Endothelial cell of umbilical vein (primary cell): ENCODE measurements around the gene SLC2A8.

ENCODE experiments used
- EZH2 ChIP-seq: IDR thresholded peaks from 2 replicates; pipeline ENCODE4 v1.6.1; 2012; ENCODE audit warnings: borderline replicate concordance, low read depth, mild to moderate bottlenecking, moderate library complexity, low read length, inconsistent platforms; ENCODE audit not compliant: severe bottlenecking
- POLR2A ChIP-seq: IDR thresholded peaks from 2 replicates; pipeline ENCODE4 v1.6.1; 2012; ENCODE audit warnings: low read depth, mild to moderate bottlenecking, control low read depth, low read length
- POLR2AphosphoS5 ChIP-seq: IDR thresholded peaks from 2 replicates; pipeline ENCODE4 v1.6.1; 2012; ENCODE audit warnings: low read depth, mild to moderate bottlenecking, control low read depth, low read length, moderate library complexity; ENCODE audit not compliant: insufficient read depth
- TF ChIP-seq, protein P1 (sequence below), 2 donors: IDR thresholded peaks; 1 replicate in 1 of 2; 2 replicates in 1 of 2; pipeline ENCODE4 v1.5.1; 2011; ENCODE audit warnings: low read length in 2 of 2, mild to moderate bottlenecking in 2 of 2, moderate library complexity in 2 of 2, control low read depth in 1 of 2, inconsistent platforms in 1 of 2, low read depth in 1 of 2; ENCODE audit not compliant: insufficient read depth in 1 of 2; ENCODE audit errors: extremely low read depth in 1 of 2

DNA sequence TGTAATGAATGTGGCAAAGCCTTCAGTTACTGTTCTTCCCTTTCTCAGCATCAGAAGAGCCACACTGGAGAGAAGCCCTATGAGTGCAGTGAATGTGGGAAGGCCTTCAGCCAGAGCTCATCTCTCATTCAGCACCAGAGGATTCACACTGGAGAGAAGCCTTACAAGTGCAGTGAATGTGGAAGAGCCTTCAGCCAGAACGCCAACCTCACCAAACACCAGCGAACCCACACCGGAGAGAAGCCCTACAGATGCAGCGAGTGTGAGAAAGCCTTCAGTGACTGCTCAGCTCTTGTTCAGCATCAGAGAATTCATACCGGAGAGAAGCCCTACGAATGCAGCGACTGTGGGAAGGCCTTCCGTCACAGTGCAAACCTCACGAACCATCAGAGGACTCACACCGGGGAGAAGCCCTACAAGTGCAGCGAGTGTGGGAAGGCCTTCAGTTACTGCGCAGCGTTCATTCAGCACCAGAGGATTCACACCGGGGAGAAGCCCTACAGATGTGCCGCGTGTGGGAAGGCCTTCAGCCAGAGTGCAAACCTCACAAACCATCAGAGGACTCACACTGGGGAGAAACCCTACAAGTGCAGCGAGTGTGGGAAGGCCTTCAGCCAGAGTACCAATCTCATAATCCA lies 47.4 kb downstream of the SLC2A8 start:
- no peak for TF ChIP-seq POLR2A
- no peak for TF ChIP-seq POLR2AphosphoS5
- TF ChIP-seq, protein P1, sequence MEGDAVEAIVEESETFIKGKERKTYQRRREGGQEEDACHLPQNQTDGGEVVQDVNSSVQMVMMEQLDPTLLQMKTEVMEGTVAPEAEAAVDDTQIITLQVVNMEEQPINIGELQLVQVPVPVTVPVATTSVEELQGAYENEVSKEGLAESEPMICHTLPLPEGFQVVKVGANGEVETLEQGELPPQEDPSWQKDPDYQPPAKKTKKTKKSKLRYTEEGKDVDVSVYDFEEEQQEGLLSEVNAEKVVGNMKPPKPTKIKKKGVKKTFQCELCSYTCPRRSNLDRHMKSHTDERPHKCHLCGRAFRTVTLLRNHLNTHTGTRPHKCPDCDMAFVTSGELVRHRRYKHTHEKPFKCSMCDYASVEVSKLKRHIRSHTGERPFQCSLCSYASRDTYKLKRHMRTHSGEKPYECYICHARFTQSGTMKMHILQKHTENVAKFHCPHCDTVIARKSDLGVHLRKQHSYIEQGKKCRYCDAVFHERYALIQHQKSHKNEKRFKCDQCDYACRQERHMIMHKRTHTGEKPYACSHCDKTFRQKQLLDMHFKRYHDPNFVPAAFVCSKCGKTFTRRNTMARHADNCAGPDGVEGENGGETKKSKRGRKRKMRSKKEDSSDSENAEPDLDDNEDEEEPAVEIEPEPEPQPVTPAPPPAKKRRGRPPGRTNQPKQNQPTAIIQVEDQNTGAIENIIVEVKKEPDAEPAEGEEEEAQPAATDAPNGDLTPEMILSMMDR (IDR thresholded peaks at IDR 0.05; ENCODE audit: extremely low read depth in 1 of 2, insufficient read depth in 1 of 2, low read depth in 1 of 2, low read length in 2 of 2), result no peak
- TF ChIP-seq EZH2, result no peak
